Subcutaneous adipose tissue (tissue), 4 donors: ENCODE measurements around the gene IVNS1ABP. TPM values are rescaled to one million over a fixed set of nuclear protein-coding genes. Genes with fewer than 3 reads are reported as not detected.

Experiments
- total RNA-seq, 4 donors: library from RNA; depleted of rRNA; stranded (reverse); fragments of >200 nt; gene quantifications; one replicate each; pipeline ENCODE4 v1.1.0, GENCODE V29; 2016
- TF ChIP-seq, protein P1 (sequence below): fragments of 450-650 bp; IDR thresholded peaks from one replicate; pipeline ENCODE4 v1.5.1; 2016; ENCODE audit warnings: low read depth, mild to moderate bottlenecking, control low read depth, antibody characterized with exemption, moderate library complexity

Gene IVNS1ABP
- total RNA-seq, 4 donors from 2014 or later: 96.7 to 110 (median 103) TPM

DNA sequence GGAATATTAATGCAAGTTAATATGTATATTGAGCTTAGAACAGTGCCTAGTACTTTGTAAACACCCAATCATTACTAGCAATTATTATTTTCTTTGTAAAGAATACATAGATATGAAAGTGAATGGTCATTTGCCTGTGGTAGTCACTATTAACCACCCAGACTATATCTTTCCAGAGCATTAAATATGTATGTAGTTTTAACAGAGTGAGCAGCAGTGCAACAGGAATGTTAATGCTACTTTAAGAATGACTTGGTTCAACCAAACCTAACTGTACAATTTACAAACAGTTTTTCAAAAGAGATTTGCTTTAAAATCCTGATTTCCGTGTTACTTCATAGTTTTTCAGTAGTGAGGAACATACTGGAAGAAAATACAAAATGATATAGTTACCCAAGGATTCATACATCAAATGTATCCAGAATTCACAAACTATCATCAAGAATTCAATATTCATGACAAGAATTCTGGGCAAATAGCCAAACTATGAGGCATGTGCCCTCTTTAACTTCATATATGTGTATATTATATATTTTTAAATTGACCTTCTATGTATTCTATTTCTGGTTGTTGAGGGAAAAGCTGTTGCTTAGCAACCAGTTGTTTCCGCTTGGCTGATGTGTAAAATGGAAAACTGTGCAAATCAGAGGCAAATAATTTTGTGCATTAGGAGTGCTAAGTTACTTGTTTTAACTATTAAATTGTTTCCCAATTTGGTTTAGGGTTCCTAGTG is 34.9 kb upstream of the IVNS1ABP start:
- TF ChIP-seq, protein P1, sequence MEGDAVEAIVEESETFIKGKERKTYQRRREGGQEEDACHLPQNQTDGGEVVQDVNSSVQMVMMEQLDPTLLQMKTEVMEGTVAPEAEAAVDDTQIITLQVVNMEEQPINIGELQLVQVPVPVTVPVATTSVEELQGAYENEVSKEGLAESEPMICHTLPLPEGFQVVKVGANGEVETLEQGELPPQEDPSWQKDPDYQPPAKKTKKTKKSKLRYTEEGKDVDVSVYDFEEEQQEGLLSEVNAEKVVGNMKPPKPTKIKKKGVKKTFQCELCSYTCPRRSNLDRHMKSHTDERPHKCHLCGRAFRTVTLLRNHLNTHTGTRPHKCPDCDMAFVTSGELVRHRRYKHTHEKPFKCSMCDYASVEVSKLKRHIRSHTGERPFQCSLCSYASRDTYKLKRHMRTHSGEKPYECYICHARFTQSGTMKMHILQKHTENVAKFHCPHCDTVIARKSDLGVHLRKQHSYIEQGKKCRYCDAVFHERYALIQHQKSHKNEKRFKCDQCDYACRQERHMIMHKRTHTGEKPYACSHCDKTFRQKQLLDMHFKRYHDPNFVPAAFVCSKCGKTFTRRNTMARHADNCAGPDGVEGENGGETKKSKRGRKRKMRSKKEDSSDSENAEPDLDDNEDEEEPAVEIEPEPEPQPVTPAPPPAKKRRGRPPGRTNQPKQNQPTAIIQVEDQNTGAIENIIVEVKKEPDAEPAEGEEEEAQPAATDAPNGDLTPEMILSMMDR: no peak

DNA sequence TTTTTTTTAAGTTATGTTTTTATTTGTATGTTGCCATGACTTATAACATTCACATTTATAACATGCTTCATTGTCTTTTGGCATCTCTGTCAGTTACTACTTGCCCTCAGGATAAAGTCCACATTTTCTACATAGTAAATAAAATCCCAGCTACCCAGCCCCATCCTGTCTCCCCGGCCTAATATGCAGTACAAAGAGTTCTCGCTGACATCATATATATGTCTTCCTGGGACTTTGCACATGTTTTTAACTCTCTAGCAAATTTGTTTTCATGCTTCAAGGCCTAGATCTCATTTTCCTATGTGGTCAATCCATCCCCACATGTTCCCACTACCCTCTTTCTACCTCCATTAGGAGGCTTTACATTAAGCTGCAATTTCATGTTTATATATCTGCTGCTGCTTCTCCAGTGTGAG is 33.0 kb upstream of the IVNS1ABP start:
- TF ChIP-seq, protein P1: no peak

DNA sequence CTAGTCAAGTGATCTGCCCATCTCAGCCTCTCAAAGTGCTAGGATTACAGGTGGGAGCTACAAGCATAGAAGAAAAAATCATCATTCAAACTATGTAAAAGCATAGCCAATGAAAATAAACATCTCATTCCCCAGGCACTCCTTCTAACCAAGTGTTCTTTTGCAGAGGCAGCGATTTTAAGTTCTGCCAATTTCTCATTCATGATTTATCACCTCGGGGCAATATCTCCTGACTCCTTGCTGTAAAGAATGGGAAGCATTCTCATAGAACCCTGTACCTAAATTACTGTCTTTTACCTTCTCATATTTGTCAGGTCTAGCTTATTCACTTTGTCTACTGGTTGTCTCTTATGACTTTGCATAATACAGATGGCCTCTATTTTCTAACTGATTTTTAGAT is 32.5 kb upstream of the IVNS1ABP start:
- TF ChIP-seq, protein P1: no peak

DNA sequence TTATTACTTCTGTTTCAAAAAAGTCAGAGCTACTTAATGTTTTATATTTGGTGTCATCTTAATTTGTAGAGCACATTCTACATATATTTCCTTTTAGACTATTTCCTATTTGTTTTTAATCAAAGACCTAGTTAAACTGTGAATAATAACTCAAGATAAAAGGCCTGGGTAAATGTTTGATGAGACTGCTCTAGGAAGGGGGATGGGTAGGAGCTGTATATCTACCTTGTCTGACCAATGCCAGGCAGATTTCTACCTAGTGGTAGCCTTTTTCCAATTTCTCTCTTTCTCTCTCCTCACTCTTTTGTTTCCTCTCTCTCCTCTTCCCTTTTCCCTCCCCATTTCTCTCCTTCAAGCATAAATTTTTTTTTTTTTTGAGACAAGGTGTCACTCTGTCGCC is 31.9 kb upstream of the IVNS1ABP start:
- TF ChIP-seq, protein P1: no peak

DNA sequence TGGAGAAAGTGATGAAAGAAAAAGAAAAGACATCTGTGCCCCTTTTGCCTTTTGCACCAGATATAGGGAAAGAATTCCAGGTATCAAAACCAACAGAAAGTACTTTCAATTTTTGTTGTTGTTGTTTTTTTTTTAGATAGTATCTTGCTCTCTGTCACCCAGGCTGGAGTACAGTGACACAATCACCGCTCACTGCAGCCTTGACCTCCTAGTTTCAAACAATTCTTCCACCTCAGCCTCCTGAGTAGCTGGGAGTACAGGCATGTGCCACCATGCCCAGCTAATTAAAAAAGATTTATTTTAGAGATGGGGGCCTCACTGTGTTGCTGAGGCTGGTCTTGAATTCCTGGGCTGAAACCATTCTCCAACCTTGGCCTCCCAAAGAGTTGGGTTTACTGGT is 31.3 kb upstream of the IVNS1ABP start:
- TF ChIP-seq, protein P1: no peak

DNA sequence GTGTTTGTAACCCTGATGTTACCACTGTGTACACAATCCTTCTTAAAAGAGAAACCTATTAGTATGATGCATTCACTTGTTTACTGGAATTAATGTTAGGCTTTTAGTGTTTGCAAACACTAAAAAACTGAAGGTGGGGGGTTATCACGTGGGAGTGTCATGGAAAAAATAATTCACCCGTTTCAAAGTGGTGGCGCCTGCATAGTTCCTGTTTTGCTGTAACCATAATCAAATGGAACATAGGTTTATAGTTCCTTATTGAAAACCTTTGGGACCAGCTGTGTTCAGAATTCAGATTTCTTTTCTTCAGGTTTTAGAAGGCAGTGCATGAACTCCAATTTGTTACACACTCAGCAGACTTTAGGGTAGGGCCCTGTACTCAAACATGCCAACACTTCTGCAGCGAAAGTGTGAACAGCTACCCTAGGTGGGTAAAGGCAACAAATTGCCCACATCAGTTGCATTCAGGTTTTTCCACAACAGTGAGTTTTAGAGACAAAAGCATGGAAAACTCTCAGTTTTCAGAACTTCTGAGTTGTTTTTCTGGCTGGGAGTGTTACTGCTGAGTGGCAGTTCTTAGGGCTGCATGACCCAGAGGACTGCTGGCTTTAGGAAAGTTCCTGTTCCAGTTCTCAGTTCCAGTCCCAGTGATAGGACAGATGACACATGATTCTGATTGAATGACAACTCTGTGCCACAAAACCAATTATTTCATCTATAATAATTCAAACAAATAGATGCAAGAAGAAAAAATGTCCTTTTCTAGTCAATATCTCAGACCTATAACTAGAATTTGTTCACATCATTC is 29.1 kb upstream of the IVNS1ABP start:
- TF ChIP-seq, protein P1: no peak

DNA sequence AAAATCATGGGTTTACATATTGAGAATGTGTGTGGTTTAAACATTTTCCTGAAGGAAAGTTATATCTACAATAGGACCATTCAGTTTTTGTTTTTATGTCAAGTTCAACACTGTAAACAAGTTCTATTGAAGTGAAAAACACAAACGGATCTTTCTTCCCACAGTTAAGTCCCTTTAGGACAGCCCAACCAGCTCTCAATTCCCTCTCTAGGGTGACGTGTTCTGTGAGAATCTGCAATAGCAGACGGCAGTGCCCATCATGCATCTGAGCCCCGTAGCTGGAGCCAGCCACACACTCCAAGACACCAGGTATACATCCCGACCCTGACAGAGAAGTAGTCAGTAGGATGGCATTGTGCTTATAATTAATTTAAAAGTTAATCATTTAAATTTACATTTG is 26.3 kb upstream of the IVNS1ABP start:
- TF ChIP-seq, protein P1: no peak
